ENCODE measurements around the gene NRP2. TPM values are rescaled to one million over a fixed set of nuclear protein-coding genes. Genes with fewer than 3 reads are reported as not detected.
A peak's percentile ranks its signal among the peaks of the same experiment; 100 is the strongest.

Gene NRP2
- total RNA-seq, 4 donors from 2014 or later = 195 to 440 (median 314) TPM

DNA sequence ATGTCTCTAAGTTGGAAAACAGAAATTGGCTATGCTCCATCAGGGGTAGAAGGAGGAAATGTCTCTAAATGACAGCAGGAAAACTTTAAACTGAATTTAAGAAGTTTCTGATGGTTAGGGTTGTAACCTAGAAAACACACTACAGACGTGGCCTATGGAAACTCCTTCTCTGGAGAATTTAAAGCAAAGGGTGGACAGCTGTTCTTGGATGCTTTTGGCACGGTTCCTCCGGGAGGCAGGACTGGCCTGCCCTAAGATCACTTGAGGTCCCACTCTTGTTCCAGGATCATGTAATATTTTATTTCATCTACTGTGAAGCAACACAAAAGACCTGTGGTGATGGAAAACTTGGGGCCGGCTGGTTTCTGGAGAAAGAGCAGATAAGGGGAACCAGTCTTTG lies 77.0 kb downstream of the NRP2 start:
- Histone ChIP-seq H3K4me1 (peaks cover 47 to 100% (median 96%) of the 10 kb centered on the region in 4 donors), H3K4me3 (no peak overlapping the region), H3K9me3 (no peaks in the 10 kb centered on the region), H3K27ac (replicated peaks in 1 of 4) (peak overlapping the region; percentile 80 to 98 (median 90)), H3K36me3 (peaks cover 0 to 33% (median 11%) of the 10 kb centered on the region in 4 donors), H3K27me3 (no peaks in the 10 kb centered on the region)
- TF ChIP-seq POLR2A (IDR thresholded peaks at IDR 0.05; ENCODE audit: low read depth) (no peak), POLR2AphosphoS5 (IDR thresholded peaks at IDR 0.05) (no peak), EP300 (IDR thresholded peaks at IDR 0.05) (no peak)
- TF ChIP-seq, protein P1, sequence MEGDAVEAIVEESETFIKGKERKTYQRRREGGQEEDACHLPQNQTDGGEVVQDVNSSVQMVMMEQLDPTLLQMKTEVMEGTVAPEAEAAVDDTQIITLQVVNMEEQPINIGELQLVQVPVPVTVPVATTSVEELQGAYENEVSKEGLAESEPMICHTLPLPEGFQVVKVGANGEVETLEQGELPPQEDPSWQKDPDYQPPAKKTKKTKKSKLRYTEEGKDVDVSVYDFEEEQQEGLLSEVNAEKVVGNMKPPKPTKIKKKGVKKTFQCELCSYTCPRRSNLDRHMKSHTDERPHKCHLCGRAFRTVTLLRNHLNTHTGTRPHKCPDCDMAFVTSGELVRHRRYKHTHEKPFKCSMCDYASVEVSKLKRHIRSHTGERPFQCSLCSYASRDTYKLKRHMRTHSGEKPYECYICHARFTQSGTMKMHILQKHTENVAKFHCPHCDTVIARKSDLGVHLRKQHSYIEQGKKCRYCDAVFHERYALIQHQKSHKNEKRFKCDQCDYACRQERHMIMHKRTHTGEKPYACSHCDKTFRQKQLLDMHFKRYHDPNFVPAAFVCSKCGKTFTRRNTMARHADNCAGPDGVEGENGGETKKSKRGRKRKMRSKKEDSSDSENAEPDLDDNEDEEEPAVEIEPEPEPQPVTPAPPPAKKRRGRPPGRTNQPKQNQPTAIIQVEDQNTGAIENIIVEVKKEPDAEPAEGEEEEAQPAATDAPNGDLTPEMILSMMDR (IDR thresholded peaks at IDR 0.05) = no peak
- DNase-seq (ENCODE audit: extremely low spot score) = no peak
- WGBS = 47% methylated on average over 4 of the region's 4 CpGs
- intact Hi-C loops (cut with DNase I) = no loop called here

DNA sequence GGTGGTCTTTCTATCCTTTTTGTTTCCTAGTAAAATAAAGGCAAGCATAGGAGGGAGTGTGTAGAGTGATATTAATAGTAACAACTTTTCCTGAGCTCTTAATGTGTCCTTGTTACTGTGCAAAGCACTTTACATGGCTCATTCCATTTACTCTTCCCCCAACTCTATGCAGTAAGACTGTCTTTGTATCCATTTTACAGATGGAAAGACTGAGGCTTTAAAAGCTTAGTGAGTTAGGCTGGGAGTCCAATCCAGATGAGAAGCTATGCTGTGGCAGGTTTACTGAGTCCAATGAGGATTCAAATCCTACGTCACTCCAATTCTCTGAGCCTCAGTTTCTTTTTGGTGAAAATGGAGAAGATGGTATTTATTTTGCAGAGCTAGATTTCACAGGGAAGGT lies 77.4 kb downstream of the NRP2 start:
- Histone ChIP-seq H3K4me1 (peaks cover 43 to 100% (median 96%) of the 10 kb centered on the region in 4 donors), H3K27me3 (no peaks in the 10 kb centered on the region), H3K27ac (replicated peaks in 1 of 4) (peak overlapping the region; percentile 80 to 98 (median 90)), H3K4me3 (no peak overlapping the region), H3K36me3 (peaks cover 0 to 34% (median 14%) of the 10 kb centered on the region in 4 donors), H3K9me3 (no peaks in the 10 kb centered on the region)
- intact Hi-C loops (cut with DNase I) = loop anchor here (5.0 kb wide), 1 partner anchor 77 kb away; the partner anchor contains the start of gene NRP2
- TF ChIP-seq POLR2AphosphoS5 (IDR thresholded peaks at IDR 0.05) (no peak), EP300 (IDR thresholded peaks at IDR 0.05) (no peak), POLR2A (IDR thresholded peaks at IDR 0.05; ENCODE audit: low read depth) (no peak)
- TF ChIP-seq, protein P1 (IDR thresholded peaks at IDR 0.05) = no peak
- DNase-seq (ENCODE audit: extremely low spot score) = no peak
- 86% methylated on average over 1 of the region's 1 CpG for WGBS

DNA sequence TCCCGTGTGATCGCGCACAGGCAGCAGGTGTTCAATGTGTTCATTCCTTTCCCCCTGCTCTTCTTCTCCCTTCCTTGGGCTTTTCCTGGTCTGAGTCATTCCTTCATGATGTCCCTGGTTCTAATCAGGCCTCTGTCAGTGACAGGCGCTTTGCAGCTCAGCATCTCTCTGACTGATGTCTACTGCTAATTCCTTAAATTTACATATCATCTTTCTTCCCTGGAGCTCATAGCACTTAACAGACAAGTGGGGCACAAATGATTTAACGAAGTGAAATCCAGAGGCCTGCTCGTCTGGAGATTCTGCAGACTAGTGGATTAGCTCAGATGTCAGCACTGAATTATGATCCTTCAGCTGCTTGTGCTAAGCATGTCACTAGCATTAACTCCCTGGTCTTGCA lies 77.9 kb downstream of the NRP2 start:
- intact Hi-C loops (cut with DNase I) = loop anchor here (5.0 kb wide), 1 partner anchor 78 kb away; the partner anchor contains the start of gene NRP2
- H3K9me3 ChIP-seq = no peaks in the 10 kb centered on the region
- H3K27ac ChIP-seq (replicated peaks in 1 of 4) = peak overlapping the region; percentile 80 to 98 (median 90)
- WGBS = 65% methylated on average over 6 of the region's 6 CpGs
- DNase-seq (ENCODE audit: extremely low spot score) = no peak
- peaks cover 0 to 34% (median 14%) of the 10 kb centered on the region in 4 donors for H3K36me3 ChIP-seq
- TF ChIP-seq POLR2A (IDR thresholded peaks at IDR 0.05; ENCODE audit: low read depth) = no peak
- no peak for TF ChIP-seq EP300 (IDR thresholded peaks at IDR 0.05)
- TF ChIP-seq POLR2AphosphoS5 (IDR thresholded peaks at IDR 0.05) = peak in 1 of 2 donors; percentile 58
- TF ChIP-seq, protein P1 (IDR thresholded peaks at IDR 0.05) = no peak
- H3K4me3 ChIP-seq = no peak overlapping the region
- H3K4me1 ChIP-seq = peaks cover 38 to 100% (median 95%) of the 10 kb centered on the region in 4 donors
- no peaks in the 10 kb centered on the region for H3K27me3 ChIP-seq

DNA sequence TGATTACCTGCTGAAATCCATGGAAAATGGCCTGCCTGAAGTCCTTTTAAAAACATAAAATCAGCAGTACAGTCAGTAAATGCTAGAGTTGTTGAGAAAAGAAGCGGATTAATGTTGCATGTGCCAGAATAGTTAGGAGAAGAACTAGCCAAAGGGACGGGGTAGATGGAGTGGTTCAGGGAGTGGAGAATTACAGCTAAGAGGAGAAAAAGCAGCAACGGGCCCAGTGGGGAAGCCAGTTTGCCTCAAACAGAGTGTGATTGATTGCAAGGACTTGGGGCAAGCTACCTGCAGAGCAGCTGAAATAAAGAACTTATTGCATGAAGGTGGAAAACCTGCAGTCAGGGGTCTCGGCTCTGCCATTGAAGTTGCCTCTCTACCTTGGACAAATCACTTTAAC lies 79.1 kb downstream of the NRP2 start:
- H3K36me3 ChIP-seq = peaks cover 3 to 46% (median 23%) of the 10 kb centered on the region in 4 donors
- no peak for TF ChIP-seq POLR2A (IDR thresholded peaks at IDR 0.05; ENCODE audit: low read depth)
- TF ChIP-seq POLR2AphosphoS5 (IDR thresholded peaks at IDR 0.05) = no peak
- TF ChIP-seq, protein P1 (IDR thresholded peaks at IDR 0.05) = no peak
- TF ChIP-seq EP300 (IDR thresholded peaks at IDR 0.05) = no peak
- 62% methylated on average over 4 of the region's 4 CpGs for WGBS
- peaks cover 31 to 100% (median 95%) of the 10 kb centered on the region in 4 donors for H3K4me1 ChIP-seq
- H3K9me3 ChIP-seq = no peaks in the 10 kb centered on the region
- peaks cover 0 to 4% (median 0%) of the 10 kb centered on the region in 4 donors for H3K27me3 ChIP-seq
- peak overlapping the region; percentile 80 to 98 (median 90) for H3K27ac ChIP-seq (replicated peaks in 1 of 4)
- intact Hi-C loops (cut with DNase I) = loop anchor here (5.0 kb wide), 1 partner anchor 79 kb away; the partner anchor contains the start of gene NRP2
- no peak for DNase-seq (ENCODE audit: extremely low spot score)
- no peak overlapping the region for H3K4me3 ChIP-seq

Data from esophagus muscularis mucosa (tissue), 4 donors.